Cardiac muscle cell (in vitro differentiated cells and primary cell): Measurements from ENCODE around the gene SPIN1. TPM values are rescaled to one million over a fixed set of nuclear protein-coding genes. Genes with fewer than 3 reads are reported as not detected.

Source experiments
- DNase-seq, 2 donors: peaks; one replicate each; pipeline versions ENCODE4 v3.0.0 to v3.0.0-alpha.2; 2010 to 2017; ENCODE audit warnings: low read depth in 1 of 2, low spot score in 1 of 2
- H3K27ac ChIP-seq: fragments of 200-600 bp; sonication (generic); 2 replicates; pipeline ENCODE4 v1.5.1; 2016
- H3K27me3 ChIP-seq: fragments of 200-600 bp; sonication (generic); 2 replicates; pipeline ENCODE4 v1.6.0; 2016; ENCODE audit warnings: control low read depth
- H3K36me3 ChIP-seq: fragments of 200-600 bp; sonication (generic); 2 replicates; pipeline ENCODE4 v1.5.1; 2016; ENCODE audit warnings: control low read depth
- H3K4me1 ChIP-seq: fragments of 200-600 bp; sonication (generic); 2 replicates; pipeline ENCODE4 v1.8.1; 2017; ENCODE audit warnings: low read depth, mild to moderate bottlenecking, mixed run types
- H3K4me3 ChIP-seq: fragments of 200-600 bp; sonication (generic); 2 replicates; pipeline ENCODE4 v1.5.1; 2016; ENCODE audit warnings: mild to moderate bottlenecking
- H3K9me3 ChIP-seq: fragments of 200-600 bp; sonication (generic); 2 replicates; pipeline ENCODE4 v1.5.1; 2017; ENCODE audit warnings: low read depth, mild to moderate bottlenecking, control low read depth
- polyA plus RNA-seq: library from polyadenylated mRNA; unstranded; fragments of >200 nt; fragmentation: Nextera tagmentation; extraction: Ambion mirVana; gene quantifications from 2 replicates; pipeline ENCODE4 v1.2.1, GENCODE V29; 2016
- total RNA-seq: library from RNA; depleted of rRNA; stranded (reverse); fragments of >200 nt; gene quantifications from 2 replicates; pipeline ENCODE4 v1.2.3, GENCODE V29; 2016
- TF ChIP-seq, protein P1 (sequence below): IDR thresholded peaks from 2 replicates; pipeline ENCODE4 v1.5.1; 2012; ENCODE audit warnings: low read depth, mild to moderate bottlenecking, low read length

Gene SPIN1
- total and polyA plus RNA-seq, 2 experiments from 2014 or later = 57.6 to 67.5 TPM

DNA sequence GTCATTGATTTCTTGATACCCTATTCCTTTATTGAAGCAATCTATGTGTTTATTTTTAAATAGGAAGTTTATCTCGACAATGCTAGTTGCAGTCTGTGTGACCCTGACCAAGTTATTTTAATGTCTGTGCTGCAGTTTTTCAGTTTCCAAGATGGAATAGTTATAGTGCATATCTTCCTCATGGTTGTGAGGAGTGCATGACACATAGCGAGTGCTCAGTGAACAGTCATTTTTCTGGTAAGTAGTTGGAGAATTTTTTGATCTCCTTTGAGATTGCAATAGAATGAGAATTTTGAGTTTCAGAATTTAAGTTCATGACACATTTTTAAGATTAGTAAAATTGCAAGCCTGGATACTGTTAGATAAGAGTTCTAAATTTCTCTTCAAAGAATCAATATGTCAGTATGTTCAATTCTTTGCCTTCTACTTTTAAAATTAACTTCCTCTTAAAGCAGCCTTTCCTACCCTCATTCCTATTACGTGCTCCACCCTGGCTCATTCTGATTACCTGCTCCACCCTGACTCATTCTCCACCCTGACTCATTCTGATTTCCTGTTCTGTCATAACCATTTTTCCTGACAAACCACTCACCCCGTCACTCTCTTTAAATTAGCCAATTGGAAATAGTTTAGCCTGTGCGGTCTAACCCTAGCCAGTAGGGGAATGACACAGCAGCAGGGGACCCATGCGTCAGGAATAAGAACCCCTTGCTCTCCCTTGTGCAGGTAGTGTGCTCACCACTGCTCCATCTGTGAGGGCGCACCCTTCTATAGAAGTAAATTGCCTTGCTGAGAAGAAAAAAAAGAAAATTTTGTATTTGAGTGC, 30.7 kb downstream of the SPIN1 start:
- Histone ChIP-seq H3K27me3 (no peaks in the 10 kb centered on the region), H3K4me3 (no peak overlapping the region), H3K9me3 (no peaks in the 10 kb centered on the region), H3K27ac (no peak overlapping the region), H3K4me1 (no peaks in the 10 kb centered on the region), H3K36me3 (peaks cover 11% of the 10 kb centered on the region)
- TF ChIP-seq, protein P1, sequence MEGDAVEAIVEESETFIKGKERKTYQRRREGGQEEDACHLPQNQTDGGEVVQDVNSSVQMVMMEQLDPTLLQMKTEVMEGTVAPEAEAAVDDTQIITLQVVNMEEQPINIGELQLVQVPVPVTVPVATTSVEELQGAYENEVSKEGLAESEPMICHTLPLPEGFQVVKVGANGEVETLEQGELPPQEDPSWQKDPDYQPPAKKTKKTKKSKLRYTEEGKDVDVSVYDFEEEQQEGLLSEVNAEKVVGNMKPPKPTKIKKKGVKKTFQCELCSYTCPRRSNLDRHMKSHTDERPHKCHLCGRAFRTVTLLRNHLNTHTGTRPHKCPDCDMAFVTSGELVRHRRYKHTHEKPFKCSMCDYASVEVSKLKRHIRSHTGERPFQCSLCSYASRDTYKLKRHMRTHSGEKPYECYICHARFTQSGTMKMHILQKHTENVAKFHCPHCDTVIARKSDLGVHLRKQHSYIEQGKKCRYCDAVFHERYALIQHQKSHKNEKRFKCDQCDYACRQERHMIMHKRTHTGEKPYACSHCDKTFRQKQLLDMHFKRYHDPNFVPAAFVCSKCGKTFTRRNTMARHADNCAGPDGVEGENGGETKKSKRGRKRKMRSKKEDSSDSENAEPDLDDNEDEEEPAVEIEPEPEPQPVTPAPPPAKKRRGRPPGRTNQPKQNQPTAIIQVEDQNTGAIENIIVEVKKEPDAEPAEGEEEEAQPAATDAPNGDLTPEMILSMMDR = no peak
- DNase-seq = no peak

DNA sequence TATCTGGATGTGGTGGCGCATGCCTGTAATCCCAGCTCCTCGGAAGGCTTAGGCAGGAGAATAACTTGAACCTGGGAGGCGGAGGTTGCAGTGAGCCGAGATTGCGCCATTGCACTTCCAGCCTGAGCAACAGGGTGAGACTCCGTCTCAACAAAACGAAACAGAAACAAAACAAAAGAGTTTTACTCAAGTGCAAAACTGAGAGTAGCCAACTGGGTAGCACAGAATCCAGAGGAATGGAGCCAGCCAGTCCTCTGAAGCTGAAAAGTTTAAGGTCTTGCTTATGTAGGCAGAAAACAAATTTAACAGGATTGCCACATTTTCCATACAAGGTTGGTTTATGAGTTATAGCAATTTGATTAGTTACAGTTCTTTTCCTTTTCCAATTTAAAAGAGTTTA, 32.0 kb downstream of the SPIN1 start:
- Histone ChIP-seq H3K36me3 (peaks cover 11% of the 10 kb centered on the region), H3K4me1 (no peaks in the 10 kb centered on the region), H3K4me3 (no peak overlapping the region), H3K9me3 (no peaks in the 10 kb centered on the region), H3K27ac (no peak overlapping the region), H3K27me3 (no peaks in the 10 kb centered on the region)
- TF ChIP-seq, protein P1 = no peak
- no peak for DNase-seq

DNA sequence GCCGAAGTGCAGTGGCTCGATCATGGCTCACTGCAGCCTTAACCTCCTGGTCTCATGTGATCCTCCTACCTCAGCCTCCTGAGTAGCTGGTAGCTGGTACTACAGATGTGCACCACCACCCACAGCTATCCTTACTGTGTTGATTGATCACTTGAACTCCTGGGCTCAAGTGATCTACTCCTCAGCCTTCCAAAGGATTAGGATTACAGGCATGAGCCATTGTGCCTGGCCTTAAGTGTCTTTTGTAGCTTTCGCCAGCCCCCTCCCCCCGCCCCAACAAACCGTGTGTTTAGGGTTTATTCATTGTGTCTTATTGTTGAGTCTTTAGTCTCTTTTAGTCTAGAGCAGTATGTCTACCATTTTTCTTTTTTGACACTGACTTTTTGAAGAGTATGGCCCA, 33.1 kb downstream of the SPIN1 start:
- DNase-seq = no peak
- no peak overlapping the region for H3K4me3 ChIP-seq
- H3K36me3 ChIP-seq = peaks cover 7% of the 10 kb centered on the region
- TF ChIP-seq, protein P1 = no peak
- H3K9me3 ChIP-seq = no peaks in the 10 kb centered on the region
- no peaks in the 10 kb centered on the region for H3K27me3 ChIP-seq
- H3K27ac ChIP-seq = no peak overlapping the region
- no peaks in the 10 kb centered on the region for H3K4me1 ChIP-seq

DNA sequence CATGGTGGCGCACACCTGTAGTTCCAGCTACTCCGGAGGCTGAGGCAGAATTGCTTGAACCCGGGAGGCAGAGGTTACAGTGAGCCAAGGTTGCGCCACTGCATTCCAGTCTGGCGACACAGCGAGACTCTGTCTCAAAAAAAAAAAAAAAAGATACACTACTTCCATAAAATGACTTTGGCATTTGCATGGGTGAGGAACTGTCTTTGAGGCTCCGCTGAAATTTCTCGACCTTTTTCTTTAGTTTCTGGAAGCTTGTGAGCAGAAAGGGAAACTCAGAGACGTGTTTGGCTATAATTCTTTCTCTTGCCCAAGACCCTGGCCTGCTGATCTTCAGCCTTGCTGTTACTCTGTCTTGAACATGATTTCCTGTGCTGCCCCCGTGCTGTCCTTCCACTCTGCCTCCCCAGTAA, 37.3 kb downstream of the SPIN1 start:
- no peaks in the 10 kb centered on the region for H3K9me3 ChIP-seq
- TF ChIP-seq, protein P1 = no peak
- no peaks in the 10 kb centered on the region for H3K4me1 ChIP-seq
- peaks cover 5% of the 10 kb centered on the region for H3K36me3 ChIP-seq
- H3K27ac ChIP-seq = no peak overlapping the region
- DNase-seq = peak in 1 of 2 donors; percentile 39
- H3K4me3 ChIP-seq = no peak overlapping the region
- no peaks in the 10 kb centered on the region for H3K27me3 ChIP-seq

DNA sequence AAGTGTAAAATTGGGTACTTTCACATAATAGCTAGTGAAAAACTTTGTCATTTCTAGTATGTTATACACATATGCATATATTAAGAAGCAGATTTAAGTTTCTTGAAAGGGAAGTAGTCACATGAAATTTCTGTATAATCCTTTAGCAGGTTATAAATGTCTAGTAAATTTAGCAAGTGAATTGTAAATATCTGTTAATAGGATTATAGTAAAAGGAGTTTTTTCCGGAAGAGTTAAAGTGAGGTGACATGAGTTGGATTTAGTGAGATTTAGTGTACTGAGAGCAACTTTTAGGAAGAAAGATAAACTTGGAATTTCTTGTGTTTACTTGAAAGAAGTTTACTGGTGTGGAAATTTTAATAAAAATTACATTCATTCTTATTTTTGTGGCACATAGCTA, 38.4 kb downstream of the SPIN1 start:
- Histone ChIP-seq H3K27ac (no peak overlapping the region), H3K27me3 (no peaks in the 10 kb centered on the region), H3K4me3 (no peak overlapping the region), H3K9me3 (no peaks in the 10 kb centered on the region), H3K4me1 (no peaks in the 10 kb centered on the region), H3K36me3 (peaks cover 8% of the 10 kb centered on the region)
- no peak for DNase-seq
- TF ChIP-seq, protein P1 = no peak
